Skeletal muscle cell (primary cell): ENCODE measurements around the gene PARP11.

Source experiments
- DNase-seq: peaks from one replicate; pipeline ENCODE4 v3.0.0-alpha.2; 2010; ENCODE audit warnings: low read depth
- H3K4me3 ChIP-seq: 2 replicates; pipeline ENCODE4 v1.5.1; 2011; ENCODE audit warnings: low read depth, mild to moderate bottlenecking, control low read depth, low read length, moderate library complexity

PARP11 gene, protein sequence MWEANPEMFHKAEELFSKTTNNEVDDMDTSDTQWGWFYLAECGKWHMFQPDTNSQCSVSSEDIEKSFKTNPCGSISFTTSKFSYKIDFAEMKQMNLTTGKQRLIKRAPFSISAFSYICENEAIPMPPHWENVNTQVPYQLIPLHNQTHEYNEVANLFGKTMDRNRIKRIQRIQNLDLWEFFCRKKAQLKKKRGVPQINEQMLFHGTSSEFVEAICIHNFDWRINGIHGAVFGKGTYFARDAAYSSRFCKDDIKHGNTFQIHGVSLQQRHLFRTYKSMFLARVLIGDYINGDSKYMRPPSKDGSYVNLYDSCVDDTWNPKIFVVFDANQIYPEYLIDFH

GRCh38 chr12:3872800-3873636 is at the start of gene PARP11:
PARP11 (minus strand) TSS chr12:3873399; CDS start chr12:3873229, 170 bp downstream.
- peak; percentile 90 for DNase-seq

GRCh38 chr12:3922033-3922432 is 48.8 kb upstream of the PARP11 start:
- no peak for DNase-seq
- no peak overlapping the region for H3K4me3 ChIP-seq

More at GRCh38 chr12:3872800-3873636, at the start of gene PARP11:
- H3K4me3 ChIP-seq = peak within 1 kb of the TSS; percentile 65

GRCh38 chr12:3921526-3921925 is 48.3 kb upstream of the PARP11 start:
- DNase-seq = no peak
- H3K4me3 ChIP-seq = no peak overlapping the region

DNA sequence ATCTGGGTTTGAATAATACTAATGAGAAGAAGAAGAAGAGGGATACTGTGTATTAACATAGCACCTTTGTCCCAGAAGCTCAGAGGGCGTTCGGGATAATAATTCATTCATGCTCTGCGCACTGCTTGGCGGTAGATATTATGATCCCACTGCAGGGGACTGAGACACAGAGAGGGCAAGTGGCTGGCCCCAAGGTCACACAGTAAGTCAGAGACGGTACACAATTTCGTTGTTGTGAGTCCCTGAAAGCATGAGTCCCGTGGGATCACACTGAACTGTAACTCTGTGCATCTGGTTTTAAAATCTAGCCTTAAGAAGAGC is 47.9 kb upstream of the PARP11 start:
- DNase-seq = no peak
- H3K4me3 ChIP-seq = no peak overlapping the region

DNA sequence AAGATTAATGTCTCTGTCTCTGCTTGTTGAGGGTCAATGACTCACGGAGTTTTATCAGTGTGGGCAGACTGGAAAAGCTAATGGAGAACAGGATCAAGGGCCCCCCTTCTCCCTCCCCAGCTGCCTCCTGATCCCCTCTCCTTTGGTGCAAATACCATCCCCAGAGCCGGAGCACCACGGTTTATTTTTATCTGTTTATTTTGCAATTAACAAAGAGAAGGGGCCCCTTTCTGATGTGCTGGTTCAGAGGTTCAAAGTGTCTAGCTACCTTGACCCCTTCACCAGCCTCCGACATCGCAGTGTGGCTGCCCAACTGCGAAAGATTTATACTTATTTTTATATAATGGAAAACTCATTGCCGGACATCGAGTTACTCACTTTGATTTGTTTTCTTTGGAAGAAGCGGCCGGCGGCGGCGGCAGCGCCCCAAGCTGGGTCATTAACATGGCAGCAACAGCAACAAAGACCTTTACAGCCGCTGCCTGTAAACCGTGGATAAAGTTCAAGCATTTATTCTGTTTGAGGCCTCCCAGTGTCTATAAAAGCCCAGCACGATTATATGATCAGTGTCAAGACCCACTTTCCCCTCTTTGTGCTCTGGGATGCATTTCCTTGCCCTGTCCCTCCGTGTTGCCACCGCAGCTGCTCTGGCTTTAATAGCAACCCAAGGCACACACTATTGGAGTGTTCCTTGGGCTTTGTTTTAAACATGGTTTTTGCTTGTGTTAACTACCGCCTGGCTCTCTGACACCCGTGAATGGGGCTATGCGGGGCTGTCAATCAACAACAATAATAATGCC is 47.4 kb upstream of the PARP11 start:
- DNase-seq = no peak
- no peak overlapping the region for H3K4me3 ChIP-seq

DNA sequence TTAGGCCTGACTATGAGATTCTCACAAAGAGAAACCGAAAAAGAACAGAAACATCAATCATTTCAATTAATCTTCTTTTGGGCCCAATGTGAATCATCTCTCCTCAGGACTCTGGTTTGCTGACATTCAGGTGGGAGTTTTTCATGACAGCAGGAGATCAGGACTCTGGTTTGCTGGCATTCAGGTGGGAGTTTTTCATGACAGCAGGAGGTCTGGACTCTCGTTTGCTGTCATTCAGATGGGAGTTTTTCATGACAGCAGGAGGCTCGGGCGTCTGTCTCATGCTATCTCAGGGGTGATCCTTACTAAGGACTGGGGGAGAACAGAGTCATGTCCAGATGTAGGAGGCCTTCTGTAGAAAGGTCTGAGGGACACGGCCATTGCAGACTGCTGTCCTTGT is 40.1 kb upstream of the PARP11 start:
- H3K4me3 ChIP-seq = no peak overlapping the region
- DNase-seq = no peak

GRCh38 chr12:3912863-3913262 is 39.7 kb upstream of the PARP11 start:
- DNase-seq = no peak
- H3K4me3 ChIP-seq = no peak overlapping the region

DNA sequence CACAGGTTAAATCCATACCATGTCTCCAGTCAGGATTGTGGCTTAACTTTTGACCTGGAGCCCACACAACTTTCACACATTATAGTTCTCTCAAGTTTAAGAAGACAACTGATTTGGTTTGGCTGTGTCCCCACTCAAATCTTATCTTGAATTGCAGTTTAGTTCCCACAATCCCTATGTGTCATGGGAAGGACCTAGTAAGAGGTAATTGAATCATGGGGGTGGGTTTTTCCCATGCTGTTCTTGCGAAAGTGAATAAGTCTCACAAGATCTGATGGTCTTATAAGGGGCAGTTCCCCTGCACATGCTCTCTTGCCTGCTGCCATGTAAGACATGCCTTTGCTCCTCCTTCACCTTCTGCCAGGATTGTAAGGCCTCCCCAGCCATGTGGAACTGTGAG is 38.2 kb upstream of the PARP11 start:
- DNase-seq = no peak
- H3K4me3 ChIP-seq = no peak overlapping the region

DNA sequence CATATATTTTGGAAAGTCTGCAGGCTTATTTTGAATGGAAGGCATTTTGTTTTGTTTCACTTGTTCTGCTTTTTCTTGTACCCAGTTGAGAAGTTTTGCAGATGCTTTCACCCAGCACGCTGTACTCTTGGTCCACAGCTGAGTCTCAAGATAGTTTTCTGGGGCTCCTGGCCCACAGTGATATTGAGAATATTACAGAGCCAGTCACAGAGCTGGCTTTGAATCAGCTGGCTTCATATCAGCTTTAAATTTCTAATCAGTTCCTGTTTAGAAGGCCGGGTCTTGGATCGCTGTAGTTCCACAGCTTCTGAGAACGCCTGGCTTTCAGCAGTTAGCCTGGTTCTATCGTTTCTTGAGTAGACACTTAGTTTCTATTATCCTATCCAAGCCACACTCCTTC is 32.5 kb upstream of the PARP11 start:
- no peak for DNase-seq
- no peak overlapping the region for H3K4me3 ChIP-seq

DNA sequence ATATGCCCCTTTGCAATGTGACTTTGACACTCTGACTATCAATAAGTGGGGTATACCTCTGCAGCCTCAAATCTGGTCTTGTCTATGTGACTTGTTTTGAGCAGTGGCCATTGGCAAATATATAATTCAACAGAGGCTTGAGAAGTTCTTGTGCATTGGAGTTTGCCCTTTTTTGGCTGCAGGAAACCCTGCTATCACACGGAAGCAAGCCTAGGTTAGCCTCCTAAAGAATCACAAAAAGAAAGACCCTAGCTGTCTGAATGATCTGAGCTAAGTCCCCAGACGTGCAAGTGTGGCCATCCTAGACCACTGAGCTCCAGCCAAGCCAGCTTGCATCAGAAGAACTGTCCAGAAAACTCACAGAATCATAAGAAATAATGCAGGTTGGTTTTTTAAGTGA is 31.8 kb upstream of the PARP11 start:
- no peak for DNase-seq
- H3K4me3 ChIP-seq = no peak overlapping the region

DNA sequence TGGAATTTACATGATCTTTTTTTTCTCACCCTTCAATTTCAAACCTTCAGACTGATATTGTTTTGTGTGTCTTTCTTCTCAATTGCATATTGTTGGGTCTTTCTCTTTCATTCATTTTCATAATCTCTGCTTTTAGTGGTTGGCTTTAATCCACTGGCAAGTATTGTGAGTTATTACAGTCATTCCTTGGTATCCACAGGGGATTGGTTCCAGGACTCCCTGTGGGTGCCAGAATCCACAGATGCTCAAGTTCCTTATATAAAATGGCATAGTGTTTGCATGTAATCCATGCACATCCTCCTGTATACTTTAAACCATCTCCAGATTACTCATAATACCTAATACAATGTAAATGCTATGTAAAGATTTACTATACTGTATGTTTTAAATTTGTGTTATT is 29.7 kb upstream of the PARP11 start:
- no peak overlapping the region for H3K4me3 ChIP-seq
- DNase-seq = no peak

DNA sequence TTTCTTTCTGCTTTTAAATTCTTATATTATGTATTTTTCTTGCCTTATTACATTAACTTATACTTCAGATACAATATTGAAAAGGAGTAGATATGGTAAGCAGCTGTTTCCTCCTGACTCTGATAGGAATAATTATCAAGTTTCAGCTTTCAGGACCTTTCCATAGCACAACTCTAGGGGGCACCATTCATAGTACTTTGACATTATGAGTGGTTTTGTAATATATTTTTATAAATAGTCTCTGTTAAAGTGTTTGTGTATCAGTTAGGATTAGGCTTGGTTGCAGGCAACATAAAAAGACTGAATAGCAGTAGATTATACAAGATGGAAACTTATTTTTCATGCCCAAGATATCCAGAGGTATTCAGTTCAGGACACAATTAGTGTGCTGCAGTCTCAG is 27.9 kb upstream of the PARP11 start:
- no peak for DNase-seq
- H3K4me3 ChIP-seq = no peak overlapping the region

DNA sequence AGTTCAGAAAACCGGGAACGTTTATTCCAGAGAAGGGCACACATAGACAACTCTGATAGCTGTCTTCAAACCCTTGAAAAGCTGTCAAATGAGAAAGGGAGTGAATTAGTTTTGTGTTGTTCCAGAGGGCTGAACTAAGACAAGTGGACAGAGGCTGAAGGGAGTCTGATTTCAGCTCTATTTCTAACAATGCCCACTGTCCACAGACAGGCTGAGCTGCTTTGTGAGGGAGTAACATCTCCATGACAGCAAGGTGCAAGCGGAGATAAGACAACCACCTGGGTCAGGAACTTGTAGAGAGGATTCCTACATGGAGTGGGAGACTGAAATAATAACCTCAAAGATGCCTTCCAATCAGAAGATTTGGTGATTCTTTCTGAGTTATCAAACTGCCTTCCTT is 25.6 kb upstream of the PARP11 start:
- H3K4me3 ChIP-seq = no peak overlapping the region
- no peak for DNase-seq

- no peak overlapping the region for H3K4me3 ChIP-seq
- DNase-seq = no peak
Observed at GRCh38 chr12:3897371-3897971, 24.3 kb upstream of the PARP11 start.

- DNase-seq = no peak
- H3K4me3 ChIP-seq = no peak overlapping the region
Observed at GRCh38 chr12:3896801-3897351, 23.7 kb upstream of the PARP11 start.

DNA sequence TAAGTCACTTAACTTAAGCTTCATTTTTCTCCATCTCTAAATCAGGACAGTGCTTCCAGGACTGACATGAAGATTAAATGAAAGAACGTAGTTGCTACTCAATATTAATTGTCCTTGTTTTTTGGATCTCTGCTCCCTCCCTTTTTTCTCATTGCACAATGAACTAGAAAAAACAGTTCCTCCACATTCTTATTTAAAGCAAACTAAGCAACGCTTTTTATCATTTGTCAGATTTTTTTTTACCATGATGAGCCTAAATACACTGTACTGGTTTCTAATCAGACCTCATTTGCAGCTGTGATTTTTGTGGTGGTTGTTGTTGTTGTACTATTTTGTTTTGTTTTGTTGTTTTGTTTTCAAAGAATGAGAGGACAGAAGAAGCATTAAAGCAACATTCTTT is 23.2 kb upstream of the PARP11 start:
- no peak overlapping the region for H3K4me3 ChIP-seq
- no peak for DNase-seq

DNA sequence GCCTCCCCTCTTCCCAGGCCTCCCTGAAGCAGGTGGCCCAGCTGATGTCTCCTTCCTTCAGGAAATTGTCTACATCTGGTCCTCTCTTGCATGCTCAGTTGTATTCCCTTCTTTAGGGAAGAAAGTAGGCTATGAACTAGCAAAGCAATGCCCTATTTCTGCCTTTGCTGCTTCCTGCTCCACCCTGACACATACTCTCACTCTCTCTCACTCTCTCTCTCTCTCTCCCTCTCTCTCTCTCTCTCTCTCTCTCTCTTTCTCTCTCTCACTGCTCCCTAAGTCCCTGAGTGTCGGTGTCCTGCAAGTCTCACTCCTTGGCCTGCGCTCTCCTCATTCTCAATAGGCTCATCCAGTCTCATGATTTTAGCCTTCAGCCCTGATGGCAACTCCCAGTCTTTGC is 19.4 kb upstream of the PARP11 start:
- no peak overlapping the region for H3K4me3 ChIP-seq
- no peak for DNase-seq

DNA sequence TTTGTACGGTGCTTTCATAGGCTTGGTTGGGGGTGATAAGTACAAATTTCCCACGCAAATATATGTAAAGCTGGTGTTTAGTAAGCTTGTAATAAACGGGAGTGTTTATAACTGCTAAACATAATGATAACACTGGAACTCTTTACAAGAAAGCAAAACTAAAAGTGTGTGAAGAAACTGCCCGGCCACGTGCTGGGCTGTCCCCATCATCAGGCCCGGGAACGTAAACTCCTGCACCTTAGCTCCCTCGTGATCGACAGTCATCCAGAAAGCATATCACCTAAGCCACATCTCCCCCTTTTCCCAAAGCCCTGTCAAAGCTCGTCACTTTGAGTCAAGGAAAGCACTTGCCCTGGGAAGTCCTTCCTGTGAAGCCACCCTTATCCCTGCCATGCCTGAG is 18.0 kb upstream of the PARP11 start:
- DNase-seq = no peak
- no peak overlapping the region for H3K4me3 ChIP-seq

GRCh38 chr12:3888659-3889058 is 15.5 kb upstream of the PARP11 start:
- H3K4me3 ChIP-seq = no peak overlapping the region
- DNase-seq = no peak
